CD1c-positive myeloid dendritic cell (primary cell): ENCODE data around the gene TSHZ2.
"Not testable (repeated sequence)": the region's sequence is repeated elsewhere in the genome, so short reads cannot be mapped to it uniquely, and the experiment has no call there.

Experiments
- DNase-seq: peaks from one replicate; pipeline ENCODE4 v3.0.0-alpha.2; 2016; ENCODE audit errors: extremely low spot score

The TSHZ2 gene

DNA sequence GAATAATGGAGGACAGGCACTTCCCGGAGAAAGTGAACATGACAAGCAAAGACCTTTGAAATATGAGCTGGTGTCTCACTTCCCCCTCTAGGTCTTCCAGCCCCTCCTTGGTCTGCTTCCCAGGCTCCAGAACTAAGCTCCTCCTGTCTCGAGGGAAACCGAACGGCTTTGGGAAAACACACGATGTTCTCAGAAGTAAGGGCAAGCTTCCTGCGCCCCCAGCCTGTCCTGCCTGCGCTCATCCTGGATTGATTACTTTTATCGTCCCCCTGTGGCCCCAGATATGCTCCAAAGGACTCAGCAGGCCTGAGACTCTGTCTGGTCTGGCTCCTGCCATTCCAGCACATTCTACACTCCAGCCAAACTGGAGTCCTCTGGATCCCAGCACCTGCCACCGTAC is 538.1 kb downstream of the TSHZ2 start:
- no peak for DNase-seq

DNA sequence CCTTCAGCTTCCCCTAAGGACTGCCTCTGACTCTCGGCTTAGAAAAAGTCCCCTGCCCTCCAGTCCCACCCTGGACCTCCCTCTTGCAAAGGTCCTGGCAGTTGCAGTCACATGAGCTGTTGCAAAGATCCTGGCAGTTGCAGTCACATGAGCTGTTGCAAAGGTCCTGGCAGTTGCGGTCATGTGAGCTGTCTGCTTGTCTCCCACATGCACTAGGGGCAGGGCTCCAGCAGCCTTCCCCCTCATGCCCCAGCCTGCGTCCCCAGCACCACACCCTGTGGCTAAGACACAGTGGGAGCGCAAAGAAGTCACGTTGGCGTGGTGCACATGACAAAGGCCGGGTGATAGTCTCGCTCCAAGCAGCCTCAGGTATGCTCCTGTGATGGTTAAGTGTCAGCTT is 538.5 kb downstream of the TSHZ2 start:
- no peak for DNase-seq

DNA sequence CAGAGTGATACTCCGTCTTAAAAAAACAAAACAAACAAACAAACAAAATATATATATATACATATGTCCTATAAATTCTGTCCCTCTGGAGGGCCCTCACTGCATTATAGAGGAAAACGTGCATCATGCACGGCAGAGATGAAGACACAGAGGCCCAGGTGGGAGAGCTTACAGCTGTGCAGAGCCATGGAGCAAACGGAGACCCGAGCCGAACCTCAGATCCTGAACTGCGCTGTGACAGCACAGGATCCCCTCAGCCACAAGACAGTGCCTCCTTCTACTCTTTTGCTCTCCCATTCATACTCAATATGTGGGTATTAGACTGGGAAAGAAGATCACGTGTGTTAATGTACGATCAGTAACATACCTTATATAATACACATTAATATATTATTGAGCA is 539.9 kb downstream of the TSHZ2 start:
- no peak for DNase-seq

DNA sequence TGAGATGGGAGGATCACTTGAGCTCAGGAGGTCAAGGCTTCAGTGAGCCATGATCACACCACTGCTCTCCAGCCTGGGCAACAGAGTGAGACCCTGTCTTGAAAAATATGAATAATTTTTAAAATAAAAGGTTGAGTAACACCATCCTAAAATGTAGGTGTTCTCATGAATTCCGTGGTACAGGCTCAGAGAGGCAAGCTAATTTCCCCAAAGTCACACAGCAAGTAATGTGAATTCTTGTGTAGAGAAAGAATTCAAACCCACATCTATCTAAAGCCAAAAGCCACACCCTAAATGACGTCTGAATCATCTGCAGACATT is 541.0 kb downstream of the TSHZ2 start:
- no peak for DNase-seq

DNA sequence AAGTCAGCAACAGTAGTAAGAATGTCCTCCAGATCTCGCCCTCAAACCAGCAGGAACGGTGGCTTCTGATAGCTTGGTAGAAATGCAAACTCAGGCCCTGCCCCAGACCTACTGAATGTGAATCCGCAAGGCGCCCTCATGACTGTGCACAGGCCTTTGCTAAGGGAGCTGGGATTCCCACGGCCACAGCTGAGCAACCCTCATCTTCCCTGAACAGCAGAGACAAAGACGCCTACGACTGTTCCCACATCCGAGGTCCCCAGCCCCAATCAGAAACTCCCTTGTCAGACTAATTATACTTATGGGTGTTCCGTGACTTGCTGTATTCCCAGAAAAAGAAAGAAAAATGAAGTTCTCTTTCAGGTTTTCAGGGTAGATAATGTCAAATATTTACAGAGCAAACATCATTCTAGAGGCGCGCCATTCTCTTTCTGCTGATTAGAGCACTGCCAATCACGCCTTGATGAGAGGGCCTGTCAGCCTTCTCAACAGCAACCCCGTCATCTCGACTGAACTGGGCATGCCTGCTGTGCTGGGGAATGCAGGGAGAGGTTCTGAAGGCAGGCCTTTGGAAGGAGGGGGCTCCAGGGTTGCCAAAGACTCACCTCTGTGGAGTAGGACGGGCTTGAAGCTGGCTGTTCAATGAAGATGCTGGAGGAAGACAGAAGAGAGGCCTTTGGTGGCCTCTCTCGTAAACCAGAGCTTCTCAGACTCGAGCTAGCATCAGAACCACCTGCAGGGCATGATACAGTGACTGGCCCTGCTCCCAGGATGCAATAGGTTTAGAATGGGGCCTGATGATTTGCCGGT is 541.5 kb downstream of the TSHZ2 start:
- no peak for DNase-seq

DNA sequence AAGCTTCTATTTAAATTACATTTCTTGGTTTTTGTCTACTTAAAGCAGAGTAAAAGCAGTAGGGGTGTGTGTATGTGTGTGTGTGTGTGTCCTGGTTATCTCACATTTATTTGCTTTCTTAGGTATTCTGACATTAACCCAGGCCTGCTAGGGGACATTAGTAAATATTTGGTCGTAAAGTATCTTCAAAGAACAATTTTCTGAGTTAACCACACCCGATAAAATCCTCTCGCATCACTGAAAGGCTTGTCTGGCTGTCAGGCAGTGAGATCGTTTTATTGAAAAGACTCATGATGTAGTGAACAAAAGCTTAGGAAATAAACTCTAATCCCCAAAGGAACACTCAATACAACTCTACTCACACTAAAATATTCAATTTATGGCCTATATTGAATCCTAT is 543.6 kb downstream of the TSHZ2 start:
- DNase-seq: no peak

DNA sequence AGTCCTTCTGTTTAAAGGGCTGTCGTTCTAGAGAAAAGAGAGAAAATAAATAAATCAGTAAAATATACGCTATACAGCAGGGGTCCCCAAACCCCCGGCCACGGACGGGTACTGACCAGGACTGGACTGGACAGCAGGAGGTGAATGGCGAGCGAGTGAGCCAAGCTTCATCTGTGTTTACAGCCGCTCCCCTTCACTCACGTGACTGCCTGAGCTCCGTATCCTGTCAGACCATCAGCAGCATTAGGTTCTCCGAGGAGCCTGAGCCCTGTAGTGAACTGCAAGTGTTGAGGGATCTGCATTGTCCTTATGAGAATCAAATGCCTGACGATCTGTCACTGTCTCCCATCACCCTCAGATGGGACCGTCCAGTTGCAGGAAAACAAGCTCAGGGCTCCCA is 545.0 kb downstream of the TSHZ2 start:
- no peak for DNase-seq

DNA sequence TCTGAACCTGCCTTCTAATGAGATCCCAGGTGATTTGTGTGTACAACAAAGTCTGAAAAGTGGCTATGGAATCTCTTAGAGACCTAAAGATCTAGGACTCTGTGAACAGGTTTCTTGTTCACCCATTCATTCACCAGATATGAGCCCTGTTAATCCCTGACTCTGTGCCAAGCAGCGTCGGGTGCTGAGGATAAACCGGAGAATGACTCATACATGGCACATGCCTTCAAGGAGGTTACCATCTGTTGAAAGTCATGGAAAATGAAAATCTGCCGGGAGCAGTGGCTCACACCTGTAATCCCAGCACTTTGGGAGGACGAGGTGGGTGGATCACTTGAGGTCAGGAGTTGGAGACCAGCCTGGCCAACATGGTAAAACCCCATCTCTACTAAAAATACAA is 549.3 kb downstream of the TSHZ2 start:
- DNase-seq: not testable (repeated sequence)

DNA sequence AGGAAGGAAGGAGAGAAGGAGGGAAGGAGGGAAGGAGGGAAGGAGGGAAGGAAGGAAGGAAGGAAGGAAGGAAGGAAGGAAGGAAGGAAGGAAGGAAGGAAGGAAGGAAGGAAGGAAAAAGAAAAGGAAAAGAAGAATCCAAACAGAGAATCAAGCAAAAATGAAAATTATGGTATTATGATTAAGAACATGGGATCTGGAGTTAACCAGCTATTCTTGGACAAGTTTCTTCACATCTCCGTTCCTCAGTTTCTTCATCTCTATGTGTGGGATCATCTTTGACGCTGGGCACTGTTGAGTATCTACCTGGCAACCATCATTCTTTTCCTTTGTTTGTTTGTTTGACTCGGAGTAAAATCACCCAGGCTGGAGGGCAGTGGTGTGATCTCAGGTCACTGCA is 549.9 kb downstream of the TSHZ2 start:
- no peak for DNase-seq

DNA sequence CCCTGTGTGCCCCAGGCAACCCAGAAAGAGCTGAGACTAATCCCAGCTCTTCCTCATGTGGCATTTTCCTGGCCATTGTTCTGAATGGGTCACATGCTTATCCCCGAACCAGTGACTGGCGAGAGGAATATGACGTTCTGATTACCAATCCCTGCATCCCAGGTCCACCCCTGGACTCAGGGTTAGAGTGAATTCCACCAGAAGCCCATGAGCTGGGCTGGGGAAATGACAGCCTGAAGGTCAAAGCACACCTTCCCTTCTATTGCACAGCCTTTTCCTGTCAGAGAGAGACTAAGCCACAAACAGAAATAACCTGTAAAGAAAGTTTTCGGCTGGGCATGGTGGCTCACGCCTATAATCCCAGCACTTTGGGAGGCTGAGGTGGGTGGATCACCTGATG is 550.5 kb downstream of the TSHZ2 start:
- no peak for DNase-seq

DNA sequence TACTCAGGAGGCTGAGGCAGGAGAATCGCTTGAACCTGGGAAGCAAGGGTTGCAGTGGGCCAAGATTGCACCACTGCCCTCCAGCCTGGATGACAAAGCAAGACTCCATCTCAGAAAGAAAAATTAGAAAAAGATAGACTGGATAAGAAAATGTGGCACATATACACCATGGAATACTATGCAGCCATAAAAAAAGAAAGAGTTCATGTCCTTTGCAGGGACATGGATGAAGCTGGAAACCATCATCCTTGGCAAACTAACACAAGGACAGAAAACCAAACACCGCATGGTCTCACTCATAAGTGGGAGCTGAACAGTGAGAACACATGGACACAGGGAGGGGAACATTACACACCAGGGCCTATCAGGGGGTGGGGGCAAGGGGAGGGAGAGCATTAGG is 551.5 kb downstream of the TSHZ2 start:
- DNase-seq: not testable (repeated sequence)

DNA sequence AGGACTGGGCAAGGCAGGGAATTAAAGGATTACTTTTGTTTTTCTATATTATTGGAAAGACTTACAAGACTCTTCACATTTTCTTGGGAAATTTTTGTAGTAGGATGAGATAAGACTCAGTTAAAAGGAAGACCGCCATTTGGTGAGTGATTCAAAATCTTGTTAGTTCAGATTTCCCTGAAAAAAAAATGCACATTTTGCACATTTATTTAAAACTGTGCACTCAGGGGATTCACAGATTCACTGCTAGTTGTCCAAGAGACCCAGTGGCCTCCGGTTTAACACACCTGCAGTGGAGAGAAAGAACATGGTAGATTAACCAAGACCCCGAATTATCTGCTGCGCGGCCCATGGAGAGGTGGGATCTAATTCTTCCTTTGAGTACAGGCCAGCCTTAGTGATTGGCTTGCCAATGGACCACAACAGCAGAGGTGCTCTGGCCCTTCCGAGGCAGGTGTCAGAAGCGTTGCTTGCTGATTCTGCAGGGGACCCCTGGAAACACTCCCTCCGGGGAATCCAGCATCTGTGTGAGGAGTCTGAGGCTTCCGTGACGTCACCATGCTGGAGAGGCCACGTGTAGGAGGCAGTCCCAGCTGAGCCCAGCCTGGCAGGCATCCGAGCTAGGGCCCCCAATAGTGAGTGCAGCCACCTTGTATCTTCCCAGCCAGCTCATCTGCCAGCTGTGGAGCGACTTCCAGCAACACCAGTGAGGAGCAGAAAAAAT is 552.6 kb downstream of the TSHZ2 start:
- DNase-seq: no peak

DNA sequence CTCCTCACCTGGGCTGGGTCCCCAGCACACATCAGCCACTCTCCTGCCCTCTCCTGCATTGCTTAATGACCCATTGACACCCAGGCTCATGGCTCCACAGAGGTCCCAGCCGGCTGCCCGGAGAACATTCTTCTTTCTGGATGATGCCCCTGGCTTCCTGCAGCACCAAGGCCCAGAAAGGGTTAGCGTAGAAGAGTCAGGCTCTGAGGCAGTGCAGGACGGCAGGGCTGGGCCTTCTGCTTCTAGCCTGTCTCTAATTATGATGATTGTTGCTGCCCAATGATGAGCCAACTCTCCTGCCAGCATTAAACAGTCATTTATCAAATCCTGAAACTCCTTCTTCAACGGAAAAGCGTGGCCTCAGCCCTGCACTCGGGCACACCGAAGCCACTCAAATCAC is 555.0 kb downstream of the TSHZ2 start:
- no peak for DNase-seq

DNA sequence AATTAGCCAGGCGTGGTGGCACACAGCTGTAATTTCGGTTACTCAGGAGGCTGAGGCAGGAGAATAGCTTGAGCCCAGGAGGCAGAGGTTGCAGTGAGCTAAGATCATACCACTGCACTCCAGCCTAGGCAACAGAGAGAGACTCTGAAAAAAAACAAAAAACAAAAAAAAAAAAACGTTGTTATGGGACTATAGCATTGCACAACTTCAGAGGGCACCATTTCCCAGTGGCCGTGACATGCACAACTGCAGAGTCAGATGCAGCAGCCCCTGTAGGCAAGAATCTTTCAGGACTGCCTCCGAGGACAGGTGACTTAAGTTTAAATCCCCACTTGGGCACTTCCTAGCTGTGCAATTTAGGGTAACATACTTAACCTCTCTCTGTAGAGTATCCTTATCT is 557.5 kb downstream of the TSHZ2 start:
- no peak for DNase-seq

DNA sequence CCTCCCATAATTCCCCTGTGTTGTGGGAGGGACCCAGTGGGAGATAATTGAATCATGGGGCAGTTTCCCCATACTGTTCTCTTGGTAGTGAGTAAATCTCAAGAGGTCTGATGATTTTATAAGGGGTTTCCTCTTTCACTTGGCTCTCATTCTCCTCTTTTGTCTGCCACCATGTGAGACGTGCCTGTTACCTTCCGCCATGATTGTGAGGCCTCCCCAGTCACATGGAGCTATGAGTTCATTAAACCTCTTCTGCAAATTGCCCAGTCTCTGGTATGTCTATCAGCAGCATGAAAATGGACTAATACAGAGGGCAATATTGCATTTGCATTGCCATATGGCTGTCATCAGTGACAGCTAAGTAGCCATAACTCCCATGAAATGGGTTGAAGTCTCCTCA is 558.3 kb downstream of the TSHZ2 start:
- DNase-seq: no peak

DNA sequence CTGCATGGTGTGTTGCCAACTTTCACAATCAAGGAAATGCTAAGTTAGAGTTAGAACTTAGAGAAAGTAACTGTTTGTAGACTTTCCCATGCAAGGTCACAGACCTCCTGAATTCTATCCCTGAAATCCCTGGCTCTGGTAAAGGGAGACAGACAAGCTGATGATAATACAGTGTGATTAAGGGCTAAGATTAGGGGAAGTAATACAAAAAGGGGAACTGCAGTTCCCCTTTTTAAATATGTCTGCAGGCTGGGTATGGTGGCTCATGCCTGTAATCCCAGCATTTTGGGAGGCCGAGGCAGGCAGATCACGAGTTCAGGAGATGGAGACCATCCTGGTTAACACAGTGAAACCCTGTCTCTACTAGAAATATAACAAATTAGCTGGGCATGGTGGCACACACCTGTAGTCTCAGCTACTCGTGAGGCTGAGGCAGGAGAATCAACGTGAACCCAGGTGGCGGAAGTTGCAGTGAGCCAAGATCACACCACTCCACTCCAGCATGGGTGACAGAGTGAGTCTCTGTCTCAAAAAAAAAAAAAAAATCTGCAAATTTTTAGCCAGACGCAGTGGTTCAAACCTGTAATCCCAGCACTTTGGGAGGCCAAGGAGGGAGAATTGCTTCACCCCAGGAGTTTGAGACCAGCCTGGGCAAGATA is 560.6 kb downstream of the TSHZ2 start:
- DNase-seq: peak; percentile 29

DNA sequence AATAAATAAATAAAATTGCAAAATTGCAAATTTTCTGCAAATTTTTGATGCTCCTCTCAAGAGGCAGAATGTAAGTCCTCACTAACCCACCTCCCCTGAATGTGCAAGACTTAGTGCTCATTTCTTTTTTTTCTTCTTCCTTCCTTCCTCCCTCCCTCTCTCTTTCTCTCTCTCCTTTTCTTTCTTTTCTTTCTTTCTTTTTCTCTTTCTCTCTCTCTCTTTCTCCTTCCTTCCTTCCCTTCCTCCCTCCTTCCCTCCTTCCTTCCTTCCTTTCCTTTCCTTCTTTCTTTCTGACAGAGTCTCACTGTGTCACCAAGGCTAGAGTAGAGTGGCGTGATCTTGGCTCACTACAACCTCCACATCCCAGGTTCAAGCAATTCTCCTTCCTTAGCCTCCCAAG is 561.3 kb downstream of the TSHZ2 start:
- no peak for DNase-seq

DNA sequence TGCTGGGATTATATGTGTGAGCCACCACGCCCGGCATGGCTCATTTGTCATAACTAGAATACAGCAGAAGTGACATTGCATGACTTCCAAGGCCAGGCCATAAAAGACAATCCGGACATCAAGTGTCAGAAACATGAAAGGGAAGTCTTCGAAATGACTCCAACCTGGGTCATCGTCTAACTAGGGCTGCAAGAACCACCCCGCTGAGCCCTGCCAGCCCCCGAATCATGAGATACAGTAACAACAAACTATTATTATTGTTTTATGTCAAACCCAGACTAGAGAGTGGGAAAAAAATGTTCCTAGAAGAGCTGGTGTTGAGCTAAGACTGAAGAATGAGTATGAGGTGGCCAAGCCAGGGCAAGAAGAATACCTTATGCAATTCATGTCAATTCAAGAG is 561.9 kb downstream of the TSHZ2 start:
- no peak for DNase-seq

DNA sequence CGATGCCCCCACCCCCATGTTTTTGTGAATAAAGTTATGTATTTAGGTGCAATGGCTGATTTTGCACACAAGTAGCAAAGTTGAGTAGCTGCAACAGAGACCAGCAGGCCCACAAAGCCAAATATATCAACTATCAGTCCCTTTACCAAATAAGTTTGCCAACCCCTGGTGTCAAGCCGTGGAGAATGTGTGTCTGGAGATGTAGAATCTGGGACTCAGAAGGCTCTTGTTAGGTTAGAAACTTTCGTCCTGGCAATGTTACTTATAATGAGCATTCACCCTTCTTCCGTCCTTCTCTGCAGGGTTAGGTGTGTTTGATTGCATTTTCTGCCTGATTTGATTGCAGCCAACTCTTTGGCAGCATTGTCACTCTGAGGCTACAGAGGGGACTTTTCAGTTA is 563.7 kb downstream of the TSHZ2 start:
- DNase-seq: no peak

DNA sequence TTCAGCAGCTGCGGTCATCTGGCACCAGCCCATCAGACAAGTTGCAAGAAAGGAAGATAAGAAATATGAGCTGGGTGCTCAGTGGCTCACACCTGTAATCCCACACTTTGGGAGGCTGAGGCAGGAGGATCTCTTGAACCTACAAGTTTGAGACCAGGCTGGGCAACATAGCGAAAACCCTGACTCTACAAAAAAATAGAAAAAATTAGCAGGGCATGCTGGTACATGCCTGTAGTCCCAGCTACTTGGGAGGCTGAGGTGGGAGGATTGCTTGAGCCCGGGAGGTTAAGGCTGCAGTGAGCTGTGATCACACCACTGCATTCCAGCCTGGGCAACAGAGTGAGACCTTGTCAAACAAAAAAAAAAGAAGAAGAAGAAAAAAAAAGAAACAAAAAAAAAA is 564.2 kb downstream of the TSHZ2 start:
- DNase-seq: not testable (repeated sequence)

DNA sequence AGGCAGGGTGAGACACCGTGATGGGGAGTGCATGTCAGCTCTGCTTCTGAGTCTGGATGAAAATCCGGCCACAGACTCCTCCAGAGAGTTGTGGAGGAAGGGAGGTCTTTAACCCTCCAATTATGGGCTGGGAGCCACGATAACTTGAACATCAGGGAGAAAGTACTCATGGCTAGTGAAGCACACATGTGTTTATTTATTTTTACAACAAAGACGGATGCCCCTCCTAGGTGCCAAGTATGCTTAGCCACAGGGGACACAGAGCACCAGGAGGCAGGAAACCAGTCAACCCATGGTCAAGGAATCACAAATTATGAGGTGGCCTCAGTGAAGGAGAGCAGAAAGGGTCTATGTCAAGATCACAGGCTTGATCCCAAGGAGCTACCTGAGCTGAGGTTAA is 567.4 kb downstream of the TSHZ2 start:
- no peak for DNase-seq
